Activated CD8-positive, alpha-beta memory T cell treated with anti-CD3 and anti-CD28 coated beads for 1 hour (primary cell): Measurements from ENCODE around the gene TMEM229A.
"Not testable (repeated sequence)": the region's sequence is repeated elsewhere in the genome, so short reads cannot be mapped to it uniquely, and the experiment has no call there.

Experiments
- DNase-seq, 2 donors: peaks; one replicate each; pipeline ENCODE4 v3.0.0-alpha.2; 2020; ENCODE audit warnings: low read depth in 1 of 2; ENCODE audit errors: extremely low read depth in 1 of 2

Gene TMEM229A

DNA sequence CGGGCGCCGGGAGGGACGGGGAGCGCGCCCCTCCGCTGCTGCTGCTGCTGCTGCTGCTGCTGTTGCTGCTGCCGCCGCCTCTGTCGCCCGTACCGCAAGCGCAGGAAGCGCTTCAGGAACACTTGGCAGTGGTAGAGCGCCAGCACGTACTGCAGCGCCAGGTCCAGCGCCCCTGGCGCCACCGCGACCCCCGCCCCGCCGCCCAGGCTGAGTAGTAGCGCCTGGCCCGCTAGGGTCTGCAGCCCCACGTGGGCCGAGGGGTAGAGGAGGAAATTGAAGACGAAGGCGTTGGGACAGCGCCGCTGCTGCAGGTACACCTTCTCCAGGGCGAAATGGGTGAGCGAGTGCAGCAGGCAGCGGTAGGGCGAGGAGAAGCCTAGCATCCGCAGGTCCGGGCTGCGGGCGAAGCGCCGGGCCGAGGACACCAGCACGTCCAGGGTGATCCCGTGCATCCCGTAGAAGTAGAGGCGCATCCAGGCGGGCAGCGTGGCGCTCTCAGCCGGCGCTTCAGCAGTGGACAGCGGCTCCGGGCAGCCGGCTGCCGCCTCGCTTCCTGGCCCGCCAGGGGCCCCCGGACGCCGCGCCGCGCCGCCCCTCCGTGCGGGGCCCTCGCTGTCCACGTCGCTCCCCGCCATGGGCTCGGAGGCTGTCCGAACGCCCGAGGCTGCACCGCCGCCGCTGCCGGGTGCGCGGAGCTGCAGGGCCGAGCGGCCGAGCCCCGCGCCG, at the start of gene TMEM229A:
TSS of gene TMEM229A (minus strand) at position 699 of the 726 bp plus-strand sequence. CDS start at position 635, 64 bp downstream.
- DNase-seq: no peak

DNA sequence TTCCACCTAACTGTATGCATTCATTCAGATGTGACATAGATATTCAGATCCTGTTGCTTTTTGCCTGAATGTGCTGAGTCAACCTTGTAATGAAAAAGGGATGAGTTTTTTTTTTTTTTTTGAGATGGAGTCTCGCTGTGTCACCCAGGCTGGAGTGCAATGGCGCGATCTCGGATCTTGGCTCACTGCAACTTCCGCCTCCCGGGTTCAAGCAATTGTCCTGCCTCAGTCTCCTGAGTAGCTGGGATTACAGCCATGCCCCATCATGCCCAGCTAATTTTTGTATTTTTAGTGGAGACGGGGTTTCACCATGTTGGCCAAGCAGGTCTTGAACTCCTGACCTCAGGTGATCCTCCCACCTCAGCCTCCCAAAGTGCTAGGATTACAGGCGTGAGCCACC, 49.4 kb upstream of the TMEM229A start:
- not testable (repeated sequence) for DNase-seq

DNA sequence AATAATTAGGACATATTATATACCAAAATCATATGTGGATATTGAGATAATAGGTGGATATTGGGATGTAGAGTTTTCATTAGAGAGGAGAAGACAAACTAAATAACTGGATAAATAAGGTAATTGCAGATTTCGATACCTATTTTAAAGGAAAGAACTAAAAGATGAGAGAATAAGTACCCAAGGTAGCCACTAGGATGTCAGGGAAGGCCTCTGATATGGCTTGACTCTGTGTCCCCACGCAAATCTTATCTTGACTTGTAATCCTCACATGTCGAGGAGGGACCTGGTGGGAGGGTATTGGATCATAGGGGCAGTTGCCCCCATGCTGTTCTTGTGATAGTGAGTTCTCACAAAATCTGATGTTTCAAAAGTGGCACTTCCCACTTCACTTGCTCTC, 44.7 kb upstream of the TMEM229A start:
- DNase-seq: no peak

DNA sequence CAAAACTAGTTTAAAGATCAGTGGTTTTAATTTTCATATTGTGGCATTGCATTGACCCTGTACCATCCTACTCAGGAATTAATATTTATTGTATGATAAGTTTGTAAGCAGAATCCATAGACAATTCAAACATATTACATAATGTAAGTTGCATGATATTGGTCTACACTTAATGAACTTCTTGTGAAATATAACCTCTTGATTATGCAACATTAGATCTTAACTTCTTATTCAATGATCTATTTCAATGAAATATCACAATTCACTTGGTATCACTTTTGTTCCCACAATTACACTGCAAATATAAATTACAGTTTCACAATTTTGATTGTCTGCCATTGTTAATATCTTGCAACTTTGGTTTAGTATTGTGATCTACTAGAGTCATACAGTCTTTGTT, 44.0 kb upstream of the TMEM229A start:
- no peak for DNase-seq

DNA sequence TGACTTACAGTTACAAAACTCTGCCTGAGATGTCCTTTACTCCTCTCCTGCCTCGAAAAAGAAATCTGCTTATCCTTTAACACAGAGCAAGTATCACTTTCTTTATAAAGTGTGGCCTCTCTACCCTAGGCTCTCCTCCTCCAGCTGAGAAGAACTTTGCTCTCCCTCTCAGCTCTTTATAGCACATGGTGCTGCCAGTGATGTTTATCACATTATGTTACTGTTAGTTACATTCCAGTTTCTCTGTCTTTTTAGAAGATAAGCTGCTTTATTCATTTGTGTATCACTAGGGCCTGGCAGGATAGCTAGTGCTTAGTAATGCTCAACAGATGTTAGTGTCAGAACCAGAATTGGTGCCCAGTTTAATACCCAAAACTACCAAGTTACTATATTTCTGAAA, 41.1 kb upstream of the TMEM229A start:
- no peak for DNase-seq

GRCh38 chr7:124073310-124073645, 40.4 kb upstream of the TMEM229A start:
- DNase-seq: no peak

GRCh38 chr7:124072603-124073309, 39.9 kb upstream of the TMEM229A start:
- DNase-seq: no peak

DNA sequence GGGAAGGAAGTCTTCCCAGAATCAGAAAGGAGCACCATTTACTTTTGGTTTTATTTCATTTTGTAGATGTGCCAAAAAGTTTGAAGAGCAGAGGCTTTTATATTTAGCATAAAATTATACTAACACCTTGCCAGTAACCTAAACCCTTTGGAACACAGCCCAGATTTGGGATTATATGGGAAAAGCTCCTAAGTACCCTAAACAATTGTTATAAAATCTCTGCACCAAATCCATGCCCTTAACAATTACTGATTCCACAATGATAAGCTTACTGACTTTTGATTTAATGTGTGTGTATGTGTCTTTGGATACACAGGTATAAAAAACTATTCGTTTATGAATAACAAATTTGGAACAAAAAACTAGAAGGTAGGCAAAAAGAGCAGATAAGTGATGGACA, 39.0 kb upstream of the TMEM229A start:
- DNase-seq: no peak

DNA sequence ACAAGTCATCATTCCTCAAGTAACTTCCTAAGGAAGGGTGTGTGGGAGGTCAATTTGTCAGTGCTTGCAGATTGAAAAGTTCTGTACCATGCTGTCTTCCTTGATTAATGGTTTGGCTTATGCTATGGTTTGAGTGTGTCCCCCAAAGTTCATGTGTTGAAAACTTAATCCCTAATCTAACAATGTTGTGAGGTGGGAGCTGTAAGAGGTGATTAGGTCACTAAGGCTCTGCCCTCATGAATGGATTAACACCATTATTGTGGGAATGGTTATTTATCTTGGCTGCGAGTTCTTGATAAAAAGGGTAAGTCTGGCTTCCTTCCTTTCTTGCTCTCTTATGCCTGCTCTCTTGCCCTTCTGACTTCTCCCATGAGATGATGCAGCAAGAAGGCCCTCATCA, 29.3 kb upstream of the TMEM229A start:
- no peak for DNase-seq

DNA sequence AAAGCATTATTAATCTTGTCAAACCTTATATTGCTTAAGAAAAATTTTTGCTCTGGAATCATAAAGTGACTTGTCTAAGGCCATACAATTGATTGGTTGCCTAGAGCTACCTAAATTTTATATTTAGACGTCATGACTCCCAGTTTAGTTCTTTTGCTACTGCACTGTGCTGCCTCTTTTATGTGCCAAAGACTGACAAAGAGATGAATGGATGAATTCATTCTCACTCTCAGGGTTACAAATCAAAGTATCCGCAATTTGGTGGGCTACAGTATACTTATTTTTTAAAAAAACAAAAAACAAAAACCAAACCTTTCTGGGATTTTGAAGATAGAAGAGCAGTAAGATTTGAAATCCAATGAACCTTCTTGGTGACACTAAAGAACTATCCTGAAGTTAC, 27.7 kb upstream of the TMEM229A start:
- DNase-seq: no peak

DNA sequence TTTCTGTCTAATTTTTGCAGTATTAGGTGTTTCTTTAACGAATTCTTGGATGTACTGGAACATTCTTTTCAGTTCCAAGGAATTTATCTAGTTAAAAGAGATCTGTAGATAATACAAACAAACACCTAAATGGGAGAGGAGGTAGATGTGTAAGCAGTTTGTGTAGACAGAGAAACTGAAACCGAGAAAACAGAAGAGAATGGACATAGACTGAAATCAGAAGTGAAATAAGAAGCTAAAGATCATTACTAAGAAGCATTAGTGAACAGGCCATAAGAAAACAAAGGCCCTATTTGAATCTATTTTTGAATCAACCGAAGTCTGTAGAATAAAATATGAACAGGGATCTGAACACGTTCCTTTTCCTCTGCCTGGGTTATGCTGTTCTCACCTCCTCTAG, 26.5 kb upstream of the TMEM229A start:
- no peak for DNase-seq

GRCh38 chr7:124058515-124058914, 25.6 kb upstream of the TMEM229A start:
- DNase-seq: no peak

DNA sequence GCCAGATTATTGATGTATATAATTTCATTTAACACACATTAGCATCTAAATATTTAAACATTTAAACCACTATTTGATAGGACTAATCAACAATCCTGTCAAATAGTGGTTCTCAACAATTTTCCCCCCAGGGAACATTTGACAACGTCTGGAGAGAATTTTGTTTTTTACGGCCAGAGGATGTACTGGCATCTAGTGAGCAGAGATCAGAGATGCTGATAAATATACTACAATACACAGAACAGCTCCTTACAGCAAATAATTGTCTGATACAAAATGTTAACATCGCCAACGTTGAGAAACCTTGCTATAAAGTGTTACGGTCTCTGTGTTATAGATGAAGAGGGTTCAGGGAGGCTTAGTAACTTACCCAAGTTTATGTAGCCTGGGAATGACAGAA, 25.0 kb upstream of the TMEM229A start:
- no peak for DNase-seq

GRCh38 chr7:124056234-124056633, 23.4 kb upstream of the TMEM229A start:
- no peak for DNase-seq

GRCh38 chr7:124051681-124052377, 19.0 kb upstream of the TMEM229A start:
- DNase-seq: no peak

DNA sequence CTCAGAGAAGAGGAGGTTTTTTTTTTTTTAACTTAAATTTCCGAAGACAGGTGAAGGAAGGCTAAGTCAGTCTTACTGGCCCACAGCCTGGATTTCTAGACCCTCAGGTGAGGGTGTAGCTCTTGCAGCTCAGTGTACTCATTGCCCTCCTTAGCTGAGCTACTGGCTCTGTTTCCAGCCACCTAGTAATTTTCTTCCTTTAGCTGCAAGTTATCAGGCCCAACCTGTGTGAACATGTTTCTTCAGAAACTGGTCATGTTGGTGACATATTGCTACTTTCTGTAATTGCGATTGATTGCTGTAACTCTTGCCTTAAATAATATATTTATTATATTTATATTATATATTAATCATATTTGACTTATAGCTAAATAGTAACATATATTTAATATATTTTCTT, 10.0 kb upstream of the TMEM229A start:
- no peak for DNase-seq

GRCh38 chr7:124041439-124041838, 8.6 kb upstream of the TMEM229A start:
- no peak for DNase-seq

DNA sequence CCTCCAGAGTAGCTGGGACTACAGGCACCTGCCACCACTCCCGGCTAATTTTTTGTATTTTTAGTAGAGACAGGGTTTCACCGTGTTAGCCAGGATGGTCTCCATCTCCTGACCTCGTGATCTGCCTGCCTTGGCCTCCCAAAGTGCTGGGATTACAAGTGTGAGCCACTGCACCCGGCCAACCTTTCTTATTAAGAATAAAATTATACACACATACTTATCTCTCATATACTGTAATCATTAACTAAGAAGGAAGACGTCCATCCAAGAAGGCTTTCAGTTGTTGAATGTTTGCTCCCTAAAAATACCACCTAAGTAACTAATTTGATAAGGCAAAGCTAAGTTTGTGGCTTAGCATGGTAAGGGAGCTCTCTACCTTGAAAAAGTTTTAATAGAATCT, 5.0 kb upstream of the TMEM229A start:
- DNase-seq: not testable (repeated sequence)

DNA sequence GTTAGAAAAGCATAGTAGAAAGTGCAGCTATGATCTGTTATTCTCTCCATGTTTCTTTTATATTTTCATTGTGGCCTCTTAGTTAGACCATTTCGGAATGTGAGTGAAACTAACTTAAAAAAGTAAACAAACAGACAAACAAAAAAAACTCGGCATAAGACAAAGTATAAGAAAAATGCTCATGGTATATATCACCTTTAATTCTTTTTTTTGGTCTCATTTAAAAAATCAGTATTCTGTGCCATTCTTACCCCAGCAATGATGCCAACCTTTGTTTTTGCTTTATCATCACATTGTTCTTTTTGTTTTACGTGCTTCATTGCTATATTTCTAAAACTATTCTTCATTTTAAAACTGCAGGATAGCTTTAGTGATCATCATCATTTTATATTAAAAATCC, 2.8 kb upstream of the TMEM229A start:
- DNase-seq: no peak

GRCh38 chr7:124034754-124035100, 1.9 kb upstream of the TMEM229A start:
- no peak for DNase-seq

DNA sequence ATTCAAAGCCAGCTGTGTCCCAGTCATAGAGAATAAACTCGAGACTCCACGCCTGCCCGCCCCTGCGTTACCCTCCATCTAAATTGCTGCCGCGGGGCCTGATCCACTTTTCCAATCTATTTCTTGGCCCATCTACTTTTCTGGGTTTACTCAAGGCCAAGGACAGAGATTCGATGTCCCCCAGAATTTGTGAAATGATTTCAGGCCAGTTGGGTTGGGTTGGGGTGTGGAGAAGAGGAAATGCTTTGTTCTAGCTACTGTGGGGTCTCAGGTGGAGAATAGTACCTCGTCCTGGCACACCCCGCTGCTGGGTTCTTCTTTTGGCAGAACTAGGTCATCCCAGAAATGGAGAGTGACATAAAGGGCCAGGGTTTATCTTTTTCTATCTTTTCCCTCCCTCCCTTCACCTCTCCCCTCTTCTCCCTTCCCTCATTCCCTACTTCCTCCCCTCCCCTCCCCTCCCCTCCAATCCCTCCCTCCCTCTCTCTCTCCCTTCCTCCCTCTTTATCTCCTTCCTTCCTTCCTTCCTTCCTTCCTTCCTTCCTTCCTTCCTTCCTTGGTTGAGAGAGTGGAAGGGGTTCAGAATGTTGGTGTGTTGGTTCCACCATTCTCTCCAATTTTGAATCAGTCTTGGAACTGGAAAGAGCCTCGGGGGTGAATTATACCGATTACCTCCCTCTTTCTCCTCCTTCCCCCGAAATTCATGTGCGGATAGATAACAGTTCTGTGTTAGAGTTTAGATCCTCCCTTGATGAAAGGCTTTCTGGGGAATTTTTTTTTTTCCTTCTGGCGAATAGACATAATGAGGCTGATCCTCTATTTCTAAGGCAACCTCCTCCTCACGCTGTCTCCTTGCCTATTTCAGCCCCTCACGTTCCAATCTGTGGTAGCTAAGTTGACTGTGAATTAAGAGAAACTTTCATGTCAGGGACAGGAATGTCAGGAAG, 1.2 kb upstream of the TMEM229A start:
- no peak for DNase-seq
